ENCODE data around the gene CCDC12. TPM values are rescaled to one million over a fixed set of nuclear protein-coding genes. Genes with fewer than 3 reads are reported as not detected.

Gene CCDC12
- total and polyA plus RNA-seq, 2 experiments from 2014 or later, result 17.4 to 43.8 TPM

GRCh38 chr3:47007001-47007400 lies 30.5 kb upstream of the CCDC12 start:
- Histone ChIP-seq H3F3A (ENCODE audit: insufficient read depth) (no peaks in the 10 kb centered on the region), H3K36me3 (ENCODE audit: low read depth) (no peaks in the 10 kb centered on the region), H3K27me3 (replicated peaks; ENCODE audit: insufficient read depth) (no peaks in the 10 kb centered on the region), H3K27ac (no peak overlapping the region), H2AFZ (no peak overlapping the region), H4K20me1 (ENCODE audit: insufficient read depth) (no peaks in the 10 kb centered on the region), H3K9ac (no peak overlapping the region), H3K4me2 (ENCODE audit: unreplicated experiment) (no peak overlapping the region), H3K9me2 (ENCODE audit: insufficient read depth) (no peaks in the 10 kb centered on the region), H3K4me3 (no peak overlapping the region), H3K79me2 (ENCODE audit: insufficient read depth) (no peaks in the 10 kb centered on the region), H3K4me1 (ENCODE audit: insufficient read depth) (no peaks in the 10 kb centered on the region), H3K9me3 (ENCODE audit: low read depth) (no peaks in the 10 kb centered on the region)
- no peak for DNase-seq
- WGBS, 2 experiments (ENCODE audit: low coverage in 1 of 2, low lambda C conversion rate in 2 of 2, missing lambda C conversion rate in 2 of 2), result 90 to 96% methylated on average over 3 of the region's 3 CpGs
- in situ Hi-C loops (cut with MboI), result no loop called here
- TF ChIP-seq EZH2 (IDR thresholded peaks at IDR 0.05; ENCODE audit: insufficient read depth, poor library complexity, severe bottlenecking) (no peak), EZH2phosphoT487 (IDR thresholded peaks at IDR 0.05; ENCODE audit: insufficient read depth, low read depth) (no peak)

GRCh38 chr3:47006145-47006651 lies 29.7 kb upstream of the CCDC12 start:
- Histone ChIP-seq H3K9ac (no peak overlapping the region), H3K79me2 (ENCODE audit: insufficient read depth) (no peaks in the 10 kb centered on the region), H3K4me3 (no peak overlapping the region), H3K27me3 (replicated peaks; ENCODE audit: insufficient read depth) (no peaks in the 10 kb centered on the region), H3K36me3 (ENCODE audit: low read depth) (no peaks in the 10 kb centered on the region), H3K4me2 (ENCODE audit: unreplicated experiment) (no peak overlapping the region), H3K9me2 (ENCODE audit: insufficient read depth) (no peaks in the 10 kb centered on the region), H3K4me1 (ENCODE audit: insufficient read depth) (no peaks in the 10 kb centered on the region), H3F3A (ENCODE audit: insufficient read depth) (no peaks in the 10 kb centered on the region), H3K9me3 (ENCODE audit: low read depth) (no peaks in the 10 kb centered on the region), H3K27ac (no peak overlapping the region), H4K20me1 (ENCODE audit: insufficient read depth) (no peaks in the 10 kb centered on the region), H2AFZ (no peak overlapping the region)
- no peak for DNase-seq
- TF ChIP-seq EZH2phosphoT487 (IDR thresholded peaks at IDR 0.05; ENCODE audit: insufficient read depth, low read depth), result no peak
- no peak for TF ChIP-seq EZH2 (IDR thresholded peaks at IDR 0.05; ENCODE audit: insufficient read depth, poor library complexity, severe bottlenecking)
- in situ Hi-C loops (cut with MboI), result no loop called here
- WGBS, 2 experiments (ENCODE audit: low coverage in 1 of 2, low lambda C conversion rate in 2 of 2, missing lambda C conversion rate in 2 of 2), result 83 to 84% methylated on average over 9 of the region's 9 CpGs

- Histone ChIP-seq H3K9me3 (ENCODE audit: low read depth) (no peaks in the 10 kb centered on the region), H3K4me3 (no peak overlapping the region), H3K9me2 (ENCODE audit: insufficient read depth) (no peaks in the 10 kb centered on the region), H3K79me2 (ENCODE audit: insufficient read depth) (no peaks in the 10 kb centered on the region), H3F3A (ENCODE audit: insufficient read depth) (no peaks in the 10 kb centered on the region), H4K20me1 (ENCODE audit: insufficient read depth) (no peaks in the 10 kb centered on the region), H3K4me2 (ENCODE audit: unreplicated experiment) (no peak overlapping the region), H3K27me3 (replicated peaks; ENCODE audit: insufficient read depth) (no peaks in the 10 kb centered on the region), H2AFZ (no peak overlapping the region), H3K27ac (no peak overlapping the region), H3K9ac (no peak overlapping the region), H3K36me3 (ENCODE audit: low read depth) (no peaks in the 10 kb centered on the region), H3K4me1 (ENCODE audit: insufficient read depth) (peaks cover 2% of the 10 kb centered on the region; the same call in 1 of the 2 replicates)
- WGBS, 2 experiments (ENCODE audit: low coverage in 1 of 2, low lambda C conversion rate in 2 of 2, missing lambda C conversion rate in 2 of 2), result 77 to 79% methylated on average over 31 to 32 of the region's 32 CpGs
- in situ Hi-C loops (cut with MboI), result no loop called here
- TF ChIP-seq EZH2 (IDR thresholded peaks at IDR 0.05; ENCODE audit: insufficient read depth, poor library complexity, severe bottlenecking) (no peak), EZH2phosphoT487 (IDR thresholded peaks at IDR 0.05; ENCODE audit: insufficient read depth, low read depth) (no peak)
- no peak for DNase-seq
Measured at GRCh38 chr3:47005212-47006144, 28.9 kb upstream of the CCDC12 start.

- no peak overlapping the region for H3K4me3 ChIP-seq
- DNase-seq, result no peak
- no peak overlapping the region for H2AFZ ChIP-seq
- 83% methylated on average over 17 of the region's 17 CpGs for WGBS, 2 experiments (ENCODE audit: low coverage in 1 of 2, low lambda C conversion rate in 2 of 2, missing lambda C conversion rate in 2 of 2)
- no peak overlapping the region for H3K4me2 ChIP-seq (ENCODE audit: unreplicated experiment)
- H3K4me1 ChIP-seq (ENCODE audit: insufficient read depth), result peaks cover 4% of the 10 kb centered on the region; the same call in 1 of the 2 replicates
- H3K9me3 ChIP-seq (ENCODE audit: low read depth), result no peaks in the 10 kb centered on the region
- no peaks in the 10 kb centered on the region for H3K36me3 ChIP-seq (ENCODE audit: low read depth)
- no peaks in the 10 kb centered on the region for H3K9me2 ChIP-seq (ENCODE audit: insufficient read depth)
- H3K9ac ChIP-seq, result no peak overlapping the region
- in situ Hi-C loops (cut with MboI), result no loop called here
- H3F3A ChIP-seq (ENCODE audit: insufficient read depth), result no peaks in the 10 kb centered on the region
- H4K20me1 ChIP-seq (ENCODE audit: insufficient read depth), result no peaks in the 10 kb centered on the region
- H3K79me2 ChIP-seq (ENCODE audit: insufficient read depth), result no peaks in the 10 kb centered on the region
- TF ChIP-seq EZH2phosphoT487 (IDR thresholded peaks at IDR 0.05; ENCODE audit: insufficient read depth, low read depth), result no peak
- TF ChIP-seq EZH2 (IDR thresholded peaks at IDR 0.05; ENCODE audit: insufficient read depth, poor library complexity, severe bottlenecking), result no peak
- H3K27me3 ChIP-seq (replicated peaks; ENCODE audit: insufficient read depth), result no peaks in the 10 kb centered on the region
- H3K27ac ChIP-seq, result no peak overlapping the region
Measured at GRCh38 chr3:47004369-47005211, 28.0 kb upstream of the CCDC12 start.

All from GM23248 (cell line).